HepG2 (cell line): ENCODE data around the gene SCAF8. TPM values are rescaled to one million over a fixed set of nuclear protein-coding genes. Genes with fewer than 3 reads are reported as not detected.
A peak's percentile ranks its signal among the peaks of the same experiment; 100 is the strongest.

Source experiments
- ADNP ChIP-seq: sonication (generic); formaldehyde crosslinking; IDR thresholded peaks from 2 replicates; pipeline ENCODE4 v1.4.0; 2020; ENCODE audit warnings: missing genetic modification reagents
- CENPT ChIP-seq: sonication (generic); formaldehyde crosslinking; IDR thresholded peaks from 2 replicates; pipeline ENCODE4 v1.8.0; 2022; ENCODE audit warnings: low read depth, mild to moderate bottlenecking, moderate library complexity, missing genetic modification reagents
- FOXP1 ChIP-seq, 2 experiments: fragments of 450-650 bp in 1 of 2; IDR thresholded peaks; 2 replicates each; pipeline ENCODE4 v1.6.1; 2017 to 2018; ENCODE audit warnings: antibody characterized with exemption in 1 of 2
- NCOA1 ChIP-seq: sonication (generic); formaldehyde crosslinking; IDR thresholded peaks from 2 replicates; pipeline ENCODE4 v1.9.0; 2021; ENCODE audit warnings: missing genetic modification reagents
- PHF20 ChIP-seq: sonication (generic); formaldehyde crosslinking; IDR thresholded peaks from 2 replicates; pipeline ENCODE4 v1.5.0; 2020; ENCODE audit warnings: mild to moderate bottlenecking, missing genetic modification reagents
- SMAD1 ChIP-seq: sonication (generic); formaldehyde crosslinking; IDR thresholded peaks from 2 replicates; pipeline ENCODE4 v1.4.0; 2020; ENCODE audit warnings: missing genetic modification reagents, low read depth, mild to moderate bottlenecking, borderline replicate concordance
- SMAD3 ChIP-seq: sonication (generic); formaldehyde crosslinking; IDR thresholded peaks from 2 replicates; pipeline ENCODE4 v1.4.0; 2020; ENCODE audit warnings: missing genetic modification reagents
- TAF1 ChIP-seq: sonication (generic); formaldehyde crosslinking; IDR thresholded peaks from 2 replicates; pipeline ENCODE4 v1.4.0; 2020; ENCODE audit warnings: missing genetic modification reagents
- ZNF12 ChIP-seq: sonication (generic); formaldehyde crosslinking; IDR thresholded peaks from 2 replicates; pipeline ENCODE4 v1.5.0; 2020; ENCODE audit warnings: missing genetic modification reagents
- ZNF230 ChIP-seq: sonication (generic); formaldehyde crosslinking; IDR thresholded peaks from 2 replicates; pipeline ENCODE4 v1.4.0; 2020; ENCODE audit warnings: mild to moderate bottlenecking, missing genetic modification reagents
- ZNF260 ChIP-seq: sonication (generic); formaldehyde crosslinking; IDR thresholded peaks from 2 replicates; pipeline ENCODE4 v1.4.0; 2020; ENCODE audit warnings: missing genetic modification reagents, low read depth, mild to moderate bottlenecking, borderline replicate concordance
- ZNF282 ChIP-seq: fragments of 450-650 bp; IDR thresholded peaks from 2 replicates; pipeline ENCODE4 v1.6.1; 2018; ENCODE audit not compliant: partially characterized antibody
- ZNF333 ChIP-seq: sonication (generic); formaldehyde crosslinking; IDR thresholded peaks from 2 replicates; pipeline ENCODE4 v1.4.0; 2020; ENCODE audit warnings: mild to moderate bottlenecking, missing genetic modification reagents, borderline replicate concordance
- ZNF335 ChIP-seq: sonication (generic); formaldehyde crosslinking; IDR thresholded peaks from 2 replicates; pipeline ENCODE4 v1.4.0; 2020; ENCODE audit warnings: missing genetic modification reagents
- ZNF547 ChIP-seq: sonication (generic); formaldehyde crosslinking; IDR thresholded peaks from 2 replicates; pipeline ENCODE4 v1.5.1; 2020; ENCODE audit warnings: mild to moderate bottlenecking, missing genetic modification reagents
- ZNF616 ChIP-seq: sonication (generic); formaldehyde crosslinking; IDR thresholded peaks from 2 replicates; pipeline ENCODE4 v1.5.0; 2020; ENCODE audit warnings: low read depth, mild to moderate bottlenecking, missing genetic modification reagents
- ZNF879 ChIP-seq: sonication (generic); formaldehyde crosslinking; IDR thresholded peaks from 2 replicates; pipeline ENCODE4 v1.8.1; 2023; ENCODE audit warnings: missing genetic modification reagents
- ZSCAN9 ChIP-seq: IDR thresholded peaks from 2 replicates; pipeline ENCODE4 v1.6.1; 2016; ENCODE audit warnings: borderline replicate concordance
- polyA plus RNA-seq, 8 experiments: library from polyadenylated mRNA; depleted of rRNA in 3 of 8; stranded (reverse) in 7 of 8; unstranded in 1 of 8; fragments of >200 nt; fragmentation: Illumina TruSeq in 4 of 8; extraction: Trizol in 4 of 8; gene quantifications; 2 replicates each; pipeline versions ENCODE4 v1.2.1 to v1.2.3, GENCODE V29; 2011 to 2016; ENCODE audit warnings: low read depth in 4 of 8, missing spikeins in 1 of 8, mixed read lengths in 1 of 8; ENCODE audit not compliant: insufficient read depth in 1 of 8
- total RNA-seq, 5 experiments: library from RNA; depleted of rRNA; stranded (reverse); fragments of >200 nt; fragmentation: Illumina TruSeq; extraction: Trizol; gene quantifications; 2 replicates each; pipeline ENCODE4 v1.2.3, GENCODE V29; 2016; ENCODE audit warnings: low read depth in 1 of 5
- TF ChIP-seq, protein P1 (sequence below): IDR thresholded peaks from 2 replicates; pipeline ENCODE4 v1.6.1; 2016; ENCODE audit warnings: mild to moderate bottlenecking
- TF ChIP-seq, protein P2 (sequence below): sonication (generic); formaldehyde crosslinking; IDR thresholded peaks from 2 replicates; pipeline ENCODE4 v1.4.0; 2020; ENCODE audit warnings: missing genetic modification reagents
- TF ChIP-seq, protein P3 (sequence below): sonication (generic); formaldehyde crosslinking; IDR thresholded peaks from 2 replicates; pipeline ENCODE4 v1.4.0; 2020; ENCODE audit warnings: missing genetic modification reagents
- TF ChIP-seq, protein P4 (sequence below): IDR thresholded peaks from 2 replicates; pipeline ENCODE4 v1.4.0; 2020; ENCODE audit warnings: mild to moderate bottlenecking, missing genetic modification reagents
- TF ChIP-seq, protein P5 (sequence below): conservative IDR thresholded peaks from 2 replicates; pipeline ENCODE4 v1.6.1; 2018; ENCODE audit warnings: missing genetic modification reagents

Gene SCAF8
- total and polyA plus RNA-seq, 2 of the 13 experiments (the other 11 are each of a cell fraction or from before 2014, with no cell fraction given), result 15.3 to 40.8 TPM

DNA sequence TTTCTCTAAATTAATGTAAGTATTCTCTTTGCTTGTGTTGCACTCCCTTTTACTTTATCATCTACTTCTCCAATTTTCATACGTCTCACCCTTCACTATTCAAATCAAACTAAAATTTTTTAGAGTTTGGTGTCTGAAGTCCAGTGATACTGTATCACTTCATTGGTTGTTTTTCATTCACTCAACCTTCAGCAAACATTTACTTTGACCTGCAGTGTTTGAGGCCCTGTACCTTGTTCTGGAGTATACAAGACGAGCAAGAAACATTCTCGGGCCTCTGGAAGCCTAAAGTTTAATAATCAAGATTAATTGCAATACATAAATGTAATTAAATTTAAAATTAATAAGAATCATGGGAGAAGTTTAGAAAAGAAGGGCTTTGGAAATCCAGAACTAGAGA lies 64.6 kb downstream of the SCAF8 start (continued):
- no peak for TF ChIP-seq ADNP
- no peak for TF ChIP-seq PHF20 (CRISPR knock-in tag)
- no peak for TF ChIP-seq SMAD3 (CRISPR knock-in tag)
- no peak for TF ChIP-seq ZNF616 (CRISPR knock-in tag)
- no peak for TF ChIP-seq NCOA1 (CRISPR knock-in tag)
- no peak for TF ChIP-seq ZNF260
- TF ChIP-seq TAF1 (CRISPR knock-in tag), result no peak
- TF ChIP-seq, protein P1, sequence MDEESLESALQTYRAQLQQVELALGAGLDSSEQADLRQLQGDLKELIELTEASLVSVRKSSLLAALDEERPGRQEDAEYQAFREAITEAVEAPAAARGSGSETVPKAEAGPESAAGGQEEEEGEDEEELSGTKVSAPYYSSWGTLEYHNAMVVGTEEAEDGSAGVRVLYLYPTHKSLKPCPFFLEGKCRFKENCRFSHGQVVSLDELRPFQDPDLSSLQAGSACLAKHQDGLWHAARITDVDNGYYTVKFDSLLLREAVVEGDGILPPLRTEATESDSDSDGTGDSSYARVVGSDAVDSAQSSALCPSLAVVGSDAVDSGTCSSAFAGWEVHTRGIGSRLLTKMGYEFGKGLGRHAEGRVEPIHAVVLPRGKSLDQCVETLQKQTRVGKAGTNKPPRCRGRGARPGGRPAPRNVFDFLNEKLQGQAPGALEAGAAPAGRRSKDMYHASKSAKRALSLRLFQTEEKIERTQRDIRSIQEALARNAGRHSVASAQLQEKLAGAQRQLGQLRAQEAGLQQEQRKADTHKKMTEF (CRISPR knock-in tag), result peak; percentile 35; the same call in 1 of the 2 replicates
- no peak for TF ChIP-seq ZNF12
- TF ChIP-seq, protein P2, sequence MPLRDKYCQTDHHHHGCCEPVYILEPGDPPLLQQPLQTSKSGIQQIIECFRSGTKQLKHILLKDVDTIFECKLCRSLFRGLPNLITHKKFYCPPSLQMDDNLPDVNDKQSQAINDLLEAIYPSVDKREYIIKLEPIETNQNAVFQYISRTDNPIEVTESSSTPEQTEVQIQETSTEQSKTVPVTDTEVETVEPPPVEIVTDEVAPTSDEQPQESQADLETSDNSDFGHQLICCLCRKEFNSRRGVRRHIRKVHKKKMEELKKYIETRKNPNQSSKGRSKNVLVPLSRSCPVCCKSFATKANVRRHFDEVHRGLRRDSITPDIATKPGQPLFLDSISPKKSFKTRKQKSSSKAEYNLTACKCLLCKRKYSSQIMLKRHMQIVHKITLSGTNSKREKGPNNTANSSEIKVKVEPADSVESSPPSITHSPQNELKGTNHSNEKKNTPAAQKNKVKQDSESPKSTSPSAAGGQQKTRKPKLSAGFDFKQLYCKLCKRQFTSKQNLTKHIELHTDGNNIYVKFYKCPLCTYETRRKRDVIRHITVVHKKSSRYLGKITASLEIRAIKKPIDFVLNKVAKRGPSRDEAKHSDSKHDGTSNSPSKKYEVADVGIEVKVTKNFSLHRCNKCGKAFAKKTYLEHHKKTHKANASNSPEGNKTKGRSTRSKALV (CRISPR knock-in tag), result no peak
- no peak for TF ChIP-seq ZSCAN9 (CRISPR knock-in tag)
- TF ChIP-seq ZNF879 (CRISPR knock-in tag), result no peak
- TF ChIP-seq, protein P3, sequence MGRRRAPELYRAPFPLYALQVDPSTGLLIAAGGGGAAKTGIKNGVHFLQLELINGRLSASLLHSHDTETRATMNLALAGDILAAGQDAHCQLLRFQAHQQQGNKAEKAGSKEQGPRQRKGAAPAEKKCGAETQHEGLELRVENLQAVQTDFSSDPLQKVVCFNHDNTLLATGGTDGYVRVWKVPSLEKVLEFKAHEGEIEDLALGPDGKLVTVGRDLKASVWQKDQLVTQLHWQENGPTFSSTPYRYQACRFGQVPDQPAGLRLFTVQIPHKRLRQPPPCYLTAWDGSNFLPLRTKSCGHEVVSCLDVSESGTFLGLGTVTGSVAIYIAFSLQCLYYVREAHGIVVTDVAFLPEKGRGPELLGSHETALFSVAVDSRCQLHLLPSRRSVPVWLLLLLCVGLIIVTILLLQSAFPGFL (CRISPR knock-in tag), result no peak
- no peak for TF ChIP-seq ZNF230 (CRISPR knock-in tag)
- no peak for TF ChIP-seq ZNF335 (CRISPR knock-in tag)
- TF ChIP-seq ZNF333 (CRISPR knock-in tag), result no peak
- TF ChIP-seq ZNF282, result no peak
- TF ChIP-seq, protein P4, sequence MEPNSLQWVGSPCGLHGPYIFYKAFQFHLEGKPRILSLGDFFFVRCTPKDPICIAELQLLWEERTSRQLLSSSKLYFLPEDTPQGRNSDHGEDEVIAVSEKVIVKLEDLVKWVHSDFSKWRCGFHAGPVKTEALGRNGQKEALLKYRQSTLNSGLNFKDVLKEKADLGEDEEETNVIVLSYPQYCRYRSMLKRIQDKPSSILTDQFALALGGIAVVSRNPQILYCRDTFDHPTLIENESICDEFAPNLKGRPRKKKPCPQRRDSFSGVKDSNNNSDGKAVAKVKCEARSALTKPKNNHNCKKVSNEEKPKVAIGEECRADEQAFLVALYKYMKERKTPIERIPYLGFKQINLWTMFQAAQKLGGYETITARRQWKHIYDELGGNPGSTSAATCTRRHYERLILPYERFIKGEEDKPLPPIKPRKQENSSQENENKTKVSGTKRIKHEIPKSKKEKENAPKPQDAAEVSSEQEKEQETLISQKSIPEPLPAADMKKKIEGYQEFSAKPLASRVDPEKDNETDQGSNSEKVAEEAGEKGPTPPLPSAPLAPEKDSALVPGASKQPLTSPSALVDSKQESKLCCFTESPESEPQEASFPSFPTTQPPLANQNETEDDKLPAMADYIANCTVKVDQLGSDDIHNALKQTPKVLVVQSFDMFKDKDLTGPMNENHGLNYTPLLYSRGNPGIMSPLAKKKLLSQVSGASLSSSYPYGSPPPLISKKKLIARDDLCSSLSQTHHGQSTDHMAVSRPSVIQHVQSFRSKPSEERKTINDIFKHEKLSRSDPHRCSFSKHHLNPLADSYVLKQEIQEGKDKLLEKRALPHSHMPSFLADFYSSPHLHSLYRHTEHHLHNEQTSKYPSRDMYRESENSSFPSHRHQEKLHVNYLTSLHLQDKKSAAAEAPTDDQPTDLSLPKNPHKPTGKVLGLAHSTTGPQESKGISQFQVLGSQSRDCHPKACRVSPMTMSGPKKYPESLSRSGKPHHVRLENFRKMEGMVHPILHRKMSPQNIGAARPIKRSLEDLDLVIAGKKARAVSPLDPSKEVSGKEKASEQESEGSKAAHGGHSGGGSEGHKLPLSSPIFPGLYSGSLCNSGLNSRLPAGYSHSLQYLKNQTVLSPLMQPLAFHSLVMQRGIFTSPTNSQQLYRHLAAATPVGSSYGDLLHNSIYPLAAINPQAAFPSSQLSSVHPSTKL (CRISPR knock-in tag), result 0 out of 2 replicates have a peak, but pooled peaks have one; percentile 9
- no peak for TF ChIP-seq SMAD1 (CRISPR knock-in tag)
- TF ChIP-seq, protein P5, sequence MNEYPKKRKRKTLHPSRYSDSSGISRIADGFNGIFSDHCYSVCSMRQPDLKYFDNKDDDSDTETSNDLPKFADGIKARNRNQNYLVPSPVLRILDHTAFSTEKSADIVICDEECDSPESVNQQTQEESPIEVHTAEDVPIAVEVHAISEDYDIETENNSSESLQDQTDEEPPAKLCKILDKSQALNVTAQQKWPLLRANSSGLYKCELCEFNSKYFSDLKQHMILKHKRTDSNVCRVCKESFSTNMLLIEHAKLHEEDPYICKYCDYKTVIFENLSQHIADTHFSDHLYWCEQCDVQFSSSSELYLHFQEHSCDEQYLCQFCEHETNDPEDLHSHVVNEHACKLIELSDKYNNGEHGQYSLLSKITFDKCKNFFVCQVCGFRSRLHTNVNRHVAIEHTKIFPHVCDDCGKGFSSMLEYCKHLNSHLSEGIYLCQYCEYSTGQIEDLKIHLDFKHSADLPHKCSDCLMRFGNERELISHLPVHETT (CRISPR knock-in tag), result no peak
- TF ChIP-seq FOXP1 (IDR thresholded peaks at IDR 0.05), result no peak
- 0 out of 2 replicates have a peak, but pooled peaks have one; percentile 25 for TF ChIP-seq FOXP1 (CRISPR knock-in tag; IDR thresholded peaks at IDR 0.05)
- TF ChIP-seq CENPT (CRISPR knock-in tag), result no peak
- TF ChIP-seq ZNF547 (CRISPR knock-in tag), result no peak
